ENCODE results near the gene DAO. TPM values are rescaled to one million over a fixed set of nuclear protein-coding genes. Genes with fewer than 3 reads are reported as not detected.

Gene DAO
- total RNA-seq, 1 donor from 2014 or later, result 0.41 TPM

DNA sequence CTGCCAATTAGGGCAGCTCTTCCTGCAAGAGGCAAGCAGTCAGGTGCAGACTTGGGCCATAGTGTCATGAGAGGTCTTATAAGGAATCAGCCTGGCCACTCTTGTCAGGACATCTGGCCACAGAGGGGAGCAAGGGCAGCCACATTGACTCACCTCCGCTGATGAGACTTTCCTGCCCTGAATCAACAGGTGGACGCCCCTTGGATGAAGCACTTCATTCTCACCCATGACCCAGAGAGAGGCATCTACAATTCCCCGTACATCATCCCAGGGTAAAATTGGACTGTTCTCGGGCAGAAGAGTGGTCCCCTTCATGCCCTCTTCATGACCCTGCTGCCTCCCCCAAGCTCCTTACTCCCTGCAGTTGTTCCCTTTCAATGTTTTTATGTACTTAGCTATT, 16.9 kb downstream of the DAO start:
- Mint-ChIP-seq H3K36me3 (ENCODE audit: low read depth, unreplicated experiment) (no peaks in the 10 kb centered on the region), H3K4me1 (ENCODE audit: unreplicated experiment) (peaks cover 20% of the 10 kb centered on the region), H3K27me3 (ENCODE audit: unreplicated experiment) (peaks cover 4% of the 10 kb centered on the region), H3K27ac (ENCODE audit: unreplicated experiment) (no peak overlapping the region), H3K4me3 (ENCODE audit: unreplicated experiment) (no peak overlapping the region), H3K9me3 (ENCODE audit: unreplicated experiment) (no peaks in the 10 kb centered on the region)
- TF ChIP-seq CTCF (IDR thresholded peaks at IDR 0.05; ENCODE audit: unreplicated experiment), result no peak
- DNase-seq (ENCODE audit: low spot score), result no peak

DNA sequence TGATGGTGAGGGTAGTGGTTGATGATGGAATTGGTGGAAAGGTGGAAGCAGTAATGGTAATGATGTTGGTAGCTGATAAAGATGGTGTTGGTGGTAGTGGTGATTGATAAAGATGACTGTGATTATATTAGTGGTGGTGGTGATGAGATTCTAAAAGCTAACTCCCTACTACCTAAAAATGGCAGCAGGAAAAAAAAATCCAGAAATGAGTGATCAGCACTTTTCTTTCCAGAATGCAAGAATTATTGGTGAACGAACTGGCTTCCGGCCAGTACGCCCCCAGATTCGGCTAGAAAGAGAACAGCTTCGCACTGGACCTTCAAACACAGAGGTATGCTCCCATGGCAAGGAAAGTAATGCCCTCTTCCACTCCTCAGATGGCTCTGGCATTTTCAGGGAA, 19.3 kb downstream of the DAO start:
- H3K36me3 Mint-ChIP-seq (ENCODE audit: low read depth, unreplicated experiment), result no peaks in the 10 kb centered on the region

GRCh38 chr12:108905725-108906124, 25.8 kb downstream of the DAO start:
- H3K27ac Mint-ChIP-seq (ENCODE audit: unreplicated experiment), result no peak overlapping the region
- no peaks in the 10 kb centered on the region for H3K9me3 Mint-ChIP-seq (ENCODE audit: unreplicated experiment)
- no peaks in the 10 kb centered on the region for H3K36me3 Mint-ChIP-seq (ENCODE audit: low read depth, unreplicated experiment)
- H3K4me3 Mint-ChIP-seq (ENCODE audit: unreplicated experiment), result no peak overlapping the region
- no peak for DNase-seq (ENCODE audit: low spot score)
- peaks cover 2% of the 10 kb centered on the region for H3K27me3 Mint-ChIP-seq (ENCODE audit: unreplicated experiment)
- peaks cover 9% of the 10 kb centered on the region for H3K4me1 Mint-ChIP-seq (ENCODE audit: unreplicated experiment)
- no peak for TF ChIP-seq CTCF (IDR thresholded peaks at IDR 0.05; ENCODE audit: unreplicated experiment)

More for the DNA sequence above, 19.3 kb downstream of the DAO start:
- Mint-ChIP-seq H3K4me3 (ENCODE audit: unreplicated experiment) (no peak overlapping the region), H3K9me3 (ENCODE audit: unreplicated experiment) (no peaks in the 10 kb centered on the region), H3K4me1 (ENCODE audit: unreplicated experiment) (peaks cover 18% of the 10 kb centered on the region), H3K27ac (ENCODE audit: unreplicated experiment) (no peak overlapping the region), H3K27me3 (ENCODE audit: unreplicated experiment) (peaks cover 2% of the 10 kb centered on the region)
- DNase-seq (ENCODE audit: low spot score), result no peak
- TF ChIP-seq CTCF (IDR thresholded peaks at IDR 0.05; ENCODE audit: unreplicated experiment), result no peak

- no peak for TF ChIP-seq CTCF (IDR thresholded peaks at IDR 0.05; ENCODE audit: unreplicated experiment)
- no peak overlapping the region for H3K27ac Mint-ChIP-seq (ENCODE audit: unreplicated experiment)
Measured at GRCh38 chr12:108906971-108907370, 27.1 kb downstream of the DAO start.

GRCh38 chr12:108907839-108908351, 28.0 kb downstream of the DAO start:
- peaks cover 9% of the 10 kb centered on the region for H3K4me1 Mint-ChIP-seq (ENCODE audit: unreplicated experiment)
- DNase-seq (ENCODE audit: low spot score), result no peak
- peaks cover 2% of the 10 kb centered on the region for H3K27me3 Mint-ChIP-seq (ENCODE audit: unreplicated experiment)
- no peaks in the 10 kb centered on the region for H3K9me3 Mint-ChIP-seq (ENCODE audit: unreplicated experiment)
- no peak overlapping the region for H3K27ac Mint-ChIP-seq (ENCODE audit: unreplicated experiment)
- no peak overlapping the region for H3K4me3 Mint-ChIP-seq (ENCODE audit: unreplicated experiment)
- no peaks in the 10 kb centered on the region for H3K36me3 Mint-ChIP-seq (ENCODE audit: low read depth, unreplicated experiment)
- no peak for TF ChIP-seq CTCF (IDR thresholded peaks at IDR 0.05; ENCODE audit: unreplicated experiment)

More at GRCh38 chr12:108906971-108907370, 27.1 kb downstream of the DAO start:
- H3K9me3 Mint-ChIP-seq (ENCODE audit: unreplicated experiment), result no peaks in the 10 kb centered on the region
- no peak for DNase-seq (ENCODE audit: low spot score)
- H3K36me3 Mint-ChIP-seq (ENCODE audit: low read depth, unreplicated experiment), result no peaks in the 10 kb centered on the region
- H3K27me3 Mint-ChIP-seq (ENCODE audit: unreplicated experiment), result peaks cover 2% of the 10 kb centered on the region
- H3K4me1 Mint-ChIP-seq (ENCODE audit: unreplicated experiment), result peaks cover 9% of the 10 kb centered on the region
- H3K4me3 Mint-ChIP-seq (ENCODE audit: unreplicated experiment), result no peak overlapping the region

Data from endothelial cell (in vitro differentiated cells).